Dedifferentiated amniotic fluid mesenchymal stem cell (primary cell): ENCODE measurements around the gene CUL2.
A peak's percentile ranks its signal among the peaks of the same experiment; 100 is the strongest.
"Not testable (repeated sequence)": the region's sequence is repeated elsewhere in the genome, so short reads cannot be mapped to it uniquely, and the experiment has no call there.

Experiments used
- DNase-seq: peaks from one replicate; pipeline ENCODE4 v3.0.0-alpha.2; 2016; ENCODE audit errors: extremely low spot score

The CUL2 gene

DNA sequence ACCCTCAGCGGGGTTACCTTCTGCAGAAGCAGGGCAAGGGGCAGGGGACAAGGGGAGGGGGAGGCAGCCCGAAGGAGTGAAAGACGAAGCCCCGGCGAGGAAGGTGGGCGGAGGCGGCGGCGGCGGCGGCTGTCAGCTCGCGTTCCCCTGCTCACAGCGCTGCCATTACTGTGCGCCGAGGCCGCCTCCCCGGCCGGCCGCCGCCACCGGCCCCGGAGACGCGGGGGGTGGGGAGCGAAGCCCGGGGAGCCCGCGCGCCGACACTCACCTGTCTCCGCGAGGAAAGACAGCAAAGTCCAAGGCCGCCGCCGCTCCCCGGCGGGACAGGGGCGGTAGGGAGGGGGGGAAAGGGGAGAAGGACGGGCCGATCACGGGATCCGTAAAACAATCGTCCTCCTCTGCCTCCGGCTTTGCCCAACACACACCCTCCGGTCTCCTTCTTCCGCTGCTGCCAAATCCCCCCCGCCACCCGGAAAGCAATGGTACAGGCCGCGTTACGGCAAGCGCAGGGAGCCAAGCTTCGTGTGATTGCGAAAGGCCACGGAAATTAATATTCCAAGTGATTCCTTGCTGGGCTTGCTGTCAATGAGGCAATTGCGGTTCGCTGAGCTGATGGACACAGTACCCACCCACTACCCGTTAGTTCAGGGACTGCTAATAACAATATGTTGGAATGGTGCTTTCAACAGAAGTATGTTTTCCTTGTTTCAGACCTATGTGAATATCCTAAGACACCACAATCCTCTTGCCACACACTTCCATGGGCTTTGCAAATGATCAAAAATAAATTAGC is at the start of gene CUL2:
Gene CUL2, minus strand, starts transcription at position 180 of the 793 bp plus-strand sequence. CDS start 19,024 bp downstream, outside the sequence.
- peak; percentile 94 for DNase-seq

DNA sequence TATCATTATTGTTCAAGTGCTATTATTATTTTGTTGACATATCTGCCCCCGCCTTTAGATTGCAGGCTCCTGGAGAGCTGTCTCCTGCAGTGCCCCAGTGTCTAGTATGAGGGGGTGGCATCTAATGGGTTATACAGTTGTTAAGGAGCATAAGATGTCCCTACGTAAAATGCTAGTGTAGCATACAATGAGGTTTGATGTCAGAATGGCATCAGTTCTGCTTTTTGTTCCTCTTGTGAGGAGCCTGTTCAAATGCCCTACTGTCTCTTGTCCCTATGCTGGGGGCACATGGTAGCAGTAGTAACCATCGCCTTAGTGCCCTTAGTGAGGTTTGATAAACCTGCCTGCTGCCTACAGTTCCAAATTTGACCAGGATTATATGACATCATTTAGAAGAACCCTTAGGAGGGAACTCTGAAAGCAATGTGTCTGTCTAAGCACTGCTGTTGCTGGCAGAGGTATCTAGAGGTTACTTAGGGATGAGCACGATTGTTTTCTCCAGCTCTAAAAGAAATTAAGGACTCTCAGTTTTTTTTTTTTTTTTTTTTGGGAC is 46.2 kb upstream of the CUL2 start:
- DNase-seq, result no peak

DNA sequence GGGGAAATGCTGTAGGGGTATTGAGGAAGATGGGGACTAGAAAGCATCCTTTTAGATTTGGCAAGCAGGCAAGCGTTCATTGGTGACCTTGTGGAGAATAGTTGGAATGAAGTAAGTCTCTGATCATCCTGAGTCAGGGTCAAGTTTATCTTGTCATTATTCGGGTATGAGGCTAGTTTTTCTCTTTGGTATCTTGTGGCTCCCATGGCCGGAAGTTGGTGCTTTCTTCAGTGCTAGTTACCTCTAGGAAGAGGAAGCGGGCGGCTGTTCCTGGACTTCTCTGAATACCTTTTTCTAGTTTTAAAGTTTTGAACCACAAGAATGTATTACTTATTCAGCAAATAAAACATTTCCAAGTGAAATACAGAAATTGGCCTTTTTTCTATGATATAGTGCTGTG is 45.7 kb upstream of the CUL2 start:
- no peak for DNase-seq

DNA sequence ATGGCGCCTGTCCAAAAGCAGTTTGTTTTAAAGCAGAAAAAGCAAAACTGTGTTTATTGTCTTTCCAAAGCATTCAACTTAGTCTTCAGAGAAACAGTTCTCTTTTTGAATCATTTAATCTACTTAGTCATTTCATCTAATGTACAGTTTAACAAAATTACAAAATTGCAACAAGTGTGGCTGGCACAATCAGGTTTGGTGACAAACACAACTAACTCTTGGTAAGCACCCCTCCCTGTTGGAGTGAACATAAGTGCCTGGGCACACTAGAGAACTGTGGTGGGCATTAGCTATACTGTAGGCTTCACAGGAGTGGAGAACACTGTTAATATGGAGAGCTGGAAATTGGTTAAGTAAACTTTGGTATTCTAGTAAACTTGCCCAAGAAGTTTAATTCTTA is 43.4 kb upstream of the CUL2 start:
- DNase-seq, result no peak

DNA sequence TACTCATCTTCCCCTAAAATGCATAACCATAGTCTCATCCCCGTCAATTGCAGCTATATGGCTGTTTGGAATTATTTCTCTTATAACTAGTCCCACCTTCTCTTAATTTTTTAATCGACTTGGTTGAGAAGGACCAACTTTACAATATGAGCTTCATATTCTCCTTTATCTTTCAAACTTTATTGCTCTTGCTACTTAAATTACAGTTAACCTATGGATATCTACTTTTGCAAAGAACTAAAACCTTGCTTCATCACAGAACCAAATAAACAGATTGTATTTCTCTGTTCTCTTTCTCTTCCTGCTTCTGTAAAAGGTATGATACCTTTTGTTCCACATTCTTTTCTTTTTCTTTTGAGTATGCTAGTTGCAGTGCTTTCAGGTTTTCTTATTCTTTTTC is 42.6 kb upstream of the CUL2 start:
- no peak for DNase-seq

DNA sequence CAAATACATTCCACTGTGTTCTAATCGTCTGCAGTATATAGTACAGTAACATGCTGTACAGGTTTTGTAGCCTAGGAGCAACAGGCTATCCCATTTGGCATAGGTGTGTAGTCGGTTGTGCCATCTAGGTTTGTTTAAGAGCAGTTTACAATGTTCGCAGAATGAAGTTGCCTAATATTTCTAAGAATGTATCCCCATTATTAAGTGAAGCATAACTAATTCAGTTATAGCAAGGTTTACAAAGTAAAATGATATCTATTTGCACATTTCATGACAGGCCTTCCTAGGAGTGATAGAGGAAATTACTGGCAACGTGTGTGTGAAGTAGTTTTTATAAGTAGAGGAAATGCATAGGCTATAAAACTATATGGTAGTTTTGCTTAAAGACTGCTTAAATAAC is 40.5 kb upstream of the CUL2 start:
- no peak for DNase-seq

DNA sequence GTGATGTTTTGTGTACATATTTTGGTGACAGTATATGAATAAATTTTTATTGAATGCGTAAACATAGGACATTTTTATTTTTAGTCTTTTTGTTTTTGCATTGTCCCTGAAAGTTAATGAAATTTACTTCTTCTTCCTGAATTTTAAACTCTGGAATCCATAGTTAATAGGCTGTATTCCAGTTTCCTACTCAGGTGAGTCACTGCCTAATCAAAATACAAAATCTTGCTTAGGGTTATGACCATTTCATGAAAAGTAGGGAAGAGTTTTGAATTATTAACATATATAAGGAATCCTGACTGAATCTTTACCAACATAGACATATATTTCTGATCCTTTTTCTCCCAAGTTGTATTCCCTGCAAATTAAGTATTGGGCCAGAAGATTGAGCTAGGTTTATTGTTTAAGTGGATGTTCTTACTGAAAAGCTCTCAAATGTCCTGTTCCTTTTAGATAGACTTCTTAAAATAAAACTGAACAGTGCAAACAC is 39.1 kb upstream of the CUL2 start:
- DNase-seq, result no peak

DNA sequence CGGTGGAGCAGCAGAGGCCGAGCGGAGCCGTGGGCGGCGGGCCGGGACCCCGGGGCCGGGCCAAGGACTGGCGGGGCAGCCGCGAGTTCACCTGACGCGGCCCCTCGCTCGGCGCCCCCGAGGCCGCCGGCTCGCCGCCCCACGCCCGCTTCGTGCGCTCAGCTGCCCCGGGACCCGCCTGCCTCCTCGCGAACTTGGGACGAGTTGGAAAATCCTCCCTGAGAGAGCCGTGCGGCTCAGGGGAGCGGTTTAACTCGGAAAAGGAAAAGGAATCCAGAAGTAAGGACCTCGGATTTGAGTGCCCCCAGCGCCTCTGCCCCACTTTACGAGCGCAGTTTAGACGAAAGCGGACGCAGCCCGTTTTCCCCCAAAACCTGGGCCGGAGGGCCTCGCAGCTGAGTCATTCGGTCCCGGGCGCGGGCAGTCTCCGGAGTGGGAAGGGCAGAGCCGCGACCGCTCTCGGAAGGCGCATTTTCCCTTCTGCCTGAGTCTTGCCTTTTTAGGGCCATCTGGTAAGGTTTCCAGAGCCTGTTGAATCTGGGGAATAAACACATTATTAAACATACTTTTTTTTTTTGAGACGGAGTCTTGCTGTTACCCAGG is 37.2 kb upstream of the CUL2 start:
- peak; percentile 54 for DNase-seq

DNA sequence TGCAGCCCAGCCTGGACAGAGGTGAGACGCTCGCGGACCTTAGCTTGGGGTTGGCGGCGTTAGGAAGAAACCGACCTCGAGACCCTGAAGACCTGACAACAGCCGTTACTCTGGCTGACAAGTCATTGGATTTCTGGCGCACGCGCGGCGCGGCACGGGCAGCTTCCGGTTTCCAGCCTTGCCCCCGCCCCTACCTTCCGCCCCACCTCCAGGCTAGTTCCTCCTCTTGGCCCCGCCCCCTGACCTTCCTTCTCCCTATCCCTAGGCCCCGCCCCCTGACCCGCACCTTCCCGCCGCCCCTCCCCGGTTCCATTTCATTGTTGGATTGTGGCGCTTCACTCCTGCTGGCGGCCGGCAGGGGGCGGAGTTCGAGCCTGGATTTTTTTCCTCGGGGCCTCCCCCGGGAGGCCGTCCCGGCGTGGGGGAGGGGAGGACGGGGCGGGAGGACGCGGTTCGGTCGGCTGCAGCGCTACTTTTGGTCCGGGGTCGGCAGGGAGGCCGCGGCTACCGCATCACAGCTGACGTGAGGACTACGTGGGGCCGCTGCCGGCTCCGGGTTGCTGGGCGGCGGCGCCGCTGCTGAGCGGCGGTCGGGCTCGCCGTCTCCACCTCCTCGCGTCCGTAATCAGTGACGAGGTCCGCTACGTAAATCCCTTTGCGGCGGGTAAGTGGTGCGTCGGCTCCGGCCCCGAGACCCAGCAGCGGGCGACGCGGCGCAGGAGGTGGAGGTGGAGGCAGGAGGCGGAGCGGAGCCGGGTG is 36.6 kb upstream of the CUL2 start, which contains the start of gene CREM:
Gene CREM, plus strand, starts transcription at position 317 of the 759 bp plus-strand sequence. CDS start 10,990 bp downstream, outside the sequence.
- DNase-seq, result peak; percentile 91

DNA sequence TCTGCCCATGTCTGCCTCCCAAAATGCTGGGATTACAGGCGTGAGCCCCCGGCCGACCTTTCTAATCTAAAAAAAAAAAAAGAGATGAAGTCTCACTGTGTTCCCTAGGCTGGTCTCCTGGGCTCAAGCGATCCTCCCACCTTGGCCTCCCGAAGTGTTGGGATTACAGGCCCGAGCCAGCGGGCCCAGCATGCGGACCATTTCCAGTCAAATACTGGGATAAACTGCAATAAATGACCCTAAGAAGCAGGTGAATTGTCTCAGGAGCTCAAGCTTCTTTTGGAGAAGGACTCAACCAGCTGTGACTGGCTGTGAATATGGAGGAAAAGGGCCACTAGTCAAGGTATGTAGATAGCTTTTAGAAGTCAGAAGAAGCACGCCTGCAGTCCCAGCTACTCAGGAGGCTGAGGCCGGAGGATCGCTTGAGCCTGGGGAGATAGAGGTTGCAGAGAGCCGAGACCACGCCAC is 36.0 kb upstream of the CUL2 start:
- no peak for DNase-seq

DNA sequence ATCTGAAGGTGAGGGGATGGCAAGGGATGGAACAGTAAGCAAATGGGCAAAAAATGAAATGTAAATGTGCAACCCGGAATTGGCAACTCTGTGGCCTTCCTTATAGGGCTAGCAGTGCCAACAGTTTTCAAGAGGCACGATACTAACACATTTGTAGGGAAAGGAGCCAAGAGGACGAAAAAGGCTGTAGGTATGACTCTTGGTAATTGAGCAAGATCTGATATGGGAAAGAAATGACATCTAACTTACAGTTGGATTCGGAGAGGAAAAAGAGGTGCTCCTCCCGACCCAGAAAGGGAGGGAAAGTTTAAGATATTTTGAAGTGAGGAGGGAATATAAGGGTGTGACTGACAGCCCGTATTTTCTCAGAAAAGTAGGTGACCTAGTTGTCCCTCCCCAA is 34.4 kb upstream of the CUL2 start:
- DNase-seq, result no peak

DNA sequence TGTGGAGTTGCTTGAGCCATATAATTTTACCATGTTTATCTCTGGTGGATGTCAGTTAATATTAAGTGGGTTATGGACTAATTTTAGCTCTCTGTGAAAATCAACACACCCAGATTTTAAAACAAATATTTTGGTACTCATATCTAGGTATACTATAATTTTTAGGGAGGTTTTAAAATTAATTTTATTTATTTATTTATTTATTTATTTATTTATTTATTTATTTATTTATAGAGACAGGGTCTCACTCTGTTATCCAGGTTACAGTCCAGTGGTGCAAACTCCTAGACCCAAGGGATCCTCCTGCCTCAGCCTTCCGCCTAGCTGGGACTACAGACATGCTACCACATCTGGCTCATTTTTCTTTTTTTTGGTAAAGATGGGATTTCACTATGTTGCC is 29.2 kb upstream of the CUL2 start:
- DNase-seq, result no peak

DNA sequence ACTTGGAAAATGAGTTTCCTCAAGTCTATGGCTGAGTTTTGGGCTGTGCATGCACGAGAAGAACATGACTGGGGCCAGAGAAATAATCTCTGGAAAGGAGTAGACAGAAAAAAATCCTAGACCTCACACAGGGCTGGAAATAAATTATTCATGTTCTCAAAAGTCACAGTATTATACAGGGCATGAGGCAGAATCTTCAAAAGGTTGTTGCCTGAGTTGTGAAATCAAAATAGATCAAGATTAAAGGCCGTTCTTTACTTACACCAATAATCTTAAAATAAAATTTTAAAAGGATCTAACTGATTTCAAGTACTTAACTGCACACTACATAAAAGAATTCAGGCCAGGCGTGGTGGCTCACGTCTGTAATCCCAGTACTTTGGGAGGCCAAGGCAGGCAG is 22.4 kb upstream of the CUL2 start:
- no peak for DNase-seq

DNA sequence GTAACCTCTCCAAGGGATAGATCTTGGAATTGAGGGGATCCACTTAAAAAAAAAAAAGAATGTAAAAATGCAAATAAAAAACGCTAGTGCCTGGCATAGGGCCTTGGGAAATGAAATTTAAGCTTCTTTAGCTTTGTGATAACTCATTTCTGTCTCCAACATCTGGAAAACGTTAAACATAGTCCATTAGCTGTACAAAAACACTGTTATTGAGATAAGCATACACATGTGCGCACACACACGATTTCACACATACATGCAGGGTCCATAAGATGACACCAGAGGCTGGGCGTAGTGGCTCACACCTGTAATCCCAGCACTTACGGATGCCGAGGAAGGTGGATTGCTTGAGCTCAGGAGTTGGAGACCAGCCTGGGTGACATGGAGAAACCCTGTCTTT is 13.7 kb upstream of the CUL2 start:
- DNase-seq, result no peak

DNA sequence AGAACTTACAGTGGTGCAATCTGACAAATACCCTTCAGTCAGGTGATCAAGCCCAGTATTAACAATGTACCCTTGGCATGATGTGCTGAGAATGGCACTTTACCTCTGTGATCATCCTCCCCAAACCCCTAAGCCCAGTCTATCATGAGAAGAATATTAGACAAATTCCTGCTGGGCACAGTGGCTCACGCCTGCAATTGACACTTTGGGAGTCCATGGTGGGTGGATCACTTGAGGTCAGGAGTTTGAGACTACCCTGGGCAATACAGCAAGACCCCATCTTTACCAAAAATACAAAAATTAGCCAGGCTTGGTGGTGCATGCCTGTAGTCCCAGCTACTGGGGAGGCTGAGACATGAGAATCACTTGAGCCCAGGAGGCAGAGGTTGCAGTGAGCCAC is 7.4 kb upstream of the CUL2 start:
- DNase-seq, result no peak

DNA sequence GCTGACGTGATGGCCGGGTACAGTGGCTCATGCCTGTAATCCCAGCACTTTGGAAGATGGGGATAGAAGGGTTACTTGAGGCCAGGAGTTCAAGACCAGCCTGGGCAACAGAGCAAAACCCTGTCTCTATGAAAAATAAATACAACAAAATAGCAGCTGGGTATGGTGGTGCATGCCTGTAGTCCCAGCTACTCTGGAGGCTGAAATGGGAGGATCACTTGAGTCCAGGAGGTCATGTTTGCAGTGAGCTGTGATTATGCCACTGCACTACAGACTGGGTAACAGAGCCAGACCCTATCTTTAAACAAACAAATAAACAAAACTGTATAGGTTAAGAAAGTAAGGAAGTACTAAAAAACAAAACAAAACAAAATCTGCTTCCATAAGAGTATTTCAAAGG is 6.2 kb upstream of the CUL2 start:
- no peak for DNase-seq

DNA sequence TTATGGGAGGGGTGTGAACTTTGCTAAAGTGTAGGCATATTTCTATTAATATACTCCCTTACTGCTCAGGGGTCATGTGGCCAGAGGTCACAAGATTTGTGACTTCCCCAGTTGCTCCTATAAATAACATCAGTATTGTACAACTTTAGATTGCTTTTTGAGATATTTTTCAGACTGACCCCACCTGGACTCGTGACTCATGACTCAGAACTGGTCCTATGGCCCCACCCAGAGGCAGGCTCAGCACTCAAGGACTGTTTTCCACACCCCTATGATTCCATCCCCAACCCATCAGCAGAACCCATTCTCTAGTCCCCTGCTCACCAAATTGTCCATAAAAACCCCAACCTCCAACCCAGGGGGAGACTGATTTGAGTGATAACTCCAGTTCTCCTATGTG is 2.7 kb upstream of the CUL2 start:
- DNase-seq, result no peak

DNA sequence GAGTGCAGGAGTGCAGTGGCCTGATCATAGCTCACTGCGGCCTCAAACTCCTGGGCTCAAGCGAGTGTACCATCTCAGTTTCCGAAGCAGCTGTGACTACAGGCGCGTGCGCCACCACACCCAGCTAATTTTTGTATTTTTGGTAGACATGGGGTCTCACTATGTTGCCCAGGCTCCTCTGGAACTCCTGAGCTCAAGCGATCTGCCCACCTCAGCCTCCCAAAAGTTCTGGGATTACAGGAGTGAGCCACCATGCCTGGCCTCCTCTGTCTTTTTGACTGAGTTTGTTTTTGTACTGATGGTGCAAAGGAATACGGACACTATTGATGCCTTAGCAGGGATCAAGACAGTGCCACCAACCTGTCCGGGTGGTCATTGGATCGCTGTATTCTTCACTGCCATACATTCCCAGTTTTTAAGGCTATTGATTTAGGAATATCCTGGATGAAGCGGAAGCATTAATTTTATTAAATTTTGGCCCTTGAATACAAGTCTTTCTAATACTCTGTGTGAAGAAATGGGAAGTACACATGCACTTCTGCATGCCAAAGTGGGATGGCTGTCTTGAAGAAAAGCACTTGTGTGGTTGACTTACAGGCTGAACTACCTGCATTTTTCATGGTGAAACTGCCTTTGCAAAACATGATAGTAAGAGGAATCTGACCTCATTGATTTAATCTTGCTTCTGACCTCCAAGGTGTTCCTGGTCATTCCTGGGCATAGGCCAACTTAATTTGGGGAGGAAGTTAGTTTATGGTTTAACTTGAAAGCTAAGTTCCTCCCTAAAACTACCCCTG is 2.1 kb upstream of the CUL2 start:
- no peak for DNase-seq

DNA sequence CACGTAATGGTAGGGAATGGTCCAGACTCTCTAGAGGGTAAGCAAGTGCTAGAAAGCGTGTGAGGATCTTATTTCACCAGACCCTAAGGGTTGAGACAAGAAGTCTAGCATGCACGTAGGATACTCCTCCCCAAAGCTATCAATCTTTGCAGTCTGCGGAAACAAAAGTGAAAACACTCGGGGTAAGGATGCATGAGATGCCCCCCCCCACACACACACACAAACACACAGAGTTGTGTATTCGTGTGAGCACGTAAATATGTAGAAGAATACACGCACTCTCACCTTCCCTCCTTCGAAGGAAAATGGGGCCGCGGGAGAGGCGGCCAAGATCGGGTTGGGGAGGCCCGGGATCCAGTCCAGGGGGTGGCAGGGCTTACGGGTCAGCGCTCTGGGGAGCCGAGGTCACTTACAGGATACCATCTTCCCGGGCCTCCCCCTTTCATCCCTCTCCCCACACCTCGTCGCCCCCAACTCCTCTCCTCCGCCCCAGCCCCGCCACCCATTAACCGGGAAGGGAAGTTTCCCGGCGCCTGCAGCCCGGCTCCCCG is 455 bp downstream of the CUL2 start:
- DNase-seq, result no peak

DNA sequence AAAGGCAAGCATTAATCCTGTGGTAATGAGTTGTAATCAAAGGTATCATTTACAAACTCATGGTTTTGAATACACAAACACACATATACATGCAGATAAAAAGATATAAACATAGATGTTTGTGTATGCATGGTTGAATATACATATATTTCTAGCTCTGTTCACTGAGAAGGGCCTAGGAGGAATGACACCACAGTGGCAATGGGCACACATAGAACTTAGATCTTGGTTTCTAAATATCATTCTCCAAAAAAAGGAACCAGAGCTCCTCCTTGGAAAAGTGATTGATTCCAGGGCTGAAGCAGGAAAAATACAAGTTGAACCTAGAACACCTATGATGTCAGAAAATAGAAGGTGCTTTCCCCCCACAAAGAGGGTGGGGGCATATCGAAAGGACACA is 6.9 kb downstream of the CUL2 start:
- no peak for DNase-seq

DNA sequence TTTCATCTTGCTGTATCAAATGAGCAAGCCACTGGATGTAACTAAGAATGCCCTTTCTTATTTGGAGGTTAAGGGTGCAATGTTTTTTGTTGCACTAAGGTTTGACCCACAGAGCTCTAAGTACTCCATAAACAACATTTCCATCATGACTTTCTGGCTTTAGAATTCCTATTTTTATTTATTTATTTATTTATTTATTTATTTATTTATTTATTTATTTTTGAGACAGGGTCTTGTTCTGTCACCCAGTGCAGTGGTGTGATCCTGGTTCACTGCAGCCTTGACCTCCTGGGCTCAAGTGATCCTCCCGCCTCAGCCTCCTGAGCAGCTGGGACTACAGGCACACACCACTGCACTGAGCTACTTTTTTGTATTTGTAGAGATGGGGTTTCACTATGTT is 9.9 kb downstream of the CUL2 start:
- not testable (repeated sequence) for DNase-seq
